HepG2 (cell line): ENCODE results near the gene PACS1. TPM values are rescaled to one million over a fixed set of nuclear protein-coding genes. Genes with fewer than 3 reads are reported as not detected.

Source experiments
- ATAC-seq: fragments of 200-7000 bp; cut with Tn5 transposase; 3 replicates; pipeline ENCODE4 v1.9.1; 2020; ENCODE audit warnings: mild to moderate bottlenecking, moderate library complexity
- BruUV-seq: library from RNA; stranded (reverse); fragments of 400-500 nt; replicated peaks from 2 replicates; lab custom pipeline; 2021; lab: Mats Ljungman, UMichigan
- CTCF ChIA-PET: fragments of 300-600 bp; formaldehyde crosslinking; extraction: SDS; loops from one replicate; lab custom pipeline; 2021; ENCODE audit warnings: low total read pairs, inconsistent platforms, low intra/inter-chr PET ratio; lab: Yijun Ruan, JAX
- POLR2A ChIA-PET: fragments of 350-600 bp; sonication (Branson Sonifier 250); formaldehyde crosslinking; loops from one replicate; lab custom pipeline; 2020; ENCODE audit warnings: antibody characterized with exemption, inconsistent platforms; lab: Yijun Ruan, JAX
- DNase-seq: peaks from one replicate; pipeline ENCODE4 v3.0.0-alpha.2; 2015; ENCODE audit warnings: low spot score
- FAIRE-seq: peaks from 3 replicates; lab custom pipeline; 2011; peaks lifted over from hg19 to GRCh38; lab: Jason Lieb, UNC
- H2AFZ ChIP-seq: one replicate; pipeline ENCODE4 v1.6.1; 2011; ENCODE audit warnings: low read length, inconsistent platforms
- H3K27ac ChIP-seq: fragments of 300-600 bp; 3 replicates; pipeline ENCODE4 v1.8.0; 2011; ENCODE audit warnings: mixed run types, mild to moderate bottlenecking, mixed read lengths, low read length, inconsistent platforms; ENCODE audit not compliant: insufficient read depth; ENCODE audit errors: extremely low read length
- H3K27me3 ChIP-seq, 2 experiments: fragments of 200-600 bp in 1 of 2; 2 replicates in 1 of 2; 3 replicates in 1 of 2; pipeline versions ENCODE4 v1.6.0 to v1.8.0; 2011; ENCODE audit warnings: low read length in 2 of 2, mild to moderate bottlenecking in 2 of 2, moderate library complexity in 2 of 2, inconsistent platforms in 1 of 2; ENCODE audit not compliant: insufficient read depth in 2 of 2, control insufficient read depth in 1 of 2
- H3K36me3 ChIP-seq, 2 experiments: fragments of 200-600 bp in 1 of 2; replicated peaks in 1 of 2; 2 replicates in 1 of 2; 3 replicates in 1 of 2; pipeline versions ENCODE4 v1.5.1 to v1.8.0; 2011; ENCODE audit warnings: low read length in 2 of 2, inconsistent platforms in 1 of 2; ENCODE audit not compliant: insufficient read depth in 2 of 2, control insufficient read depth in 1 of 2
- H3K4me1 ChIP-seq: 2 replicates; pipeline ENCODE4 v1.5.1; 2012; ENCODE audit warnings: low read length, inconsistent platforms; ENCODE audit not compliant: insufficient read depth
- H3K4me2 ChIP-seq: 2 replicates; pipeline ENCODE4 v1.6.0; 2011; ENCODE audit warnings: low read depth, low read length, inconsistent platforms
- H3K4me3 ChIP-seq, 3 experiments: fragments of 200-600 bp in 1 of 3; sonication (generic), shearing (Covaris generic) in 1 of 3; replicated peaks in 1 of 3; 2 replicates each; pipeline ENCODE4 v1.5.1; 2011 to 2016; ENCODE audit warnings: low read length in 3 of 3, inconsistent platforms in 2 of 3, low read depth in 2 of 3, mild to moderate bottlenecking in 2 of 3, control low read depth in 1 of 3, mixed read lengths in 1 of 3; ENCODE audit not compliant: insufficient read depth in 1 of 3
- H3K79me2 ChIP-seq: one replicate; pipeline ENCODE4 v1.6.1; 2011; ENCODE audit warnings: low read length, inconsistent platforms; ENCODE audit not compliant: insufficient read depth
- H3K9ac ChIP-seq: 2 replicates; pipeline ENCODE4 v1.6.0; 2011; ENCODE audit warnings: mild to moderate bottlenecking, low read depth, low read length, inconsistent platforms; ENCODE audit not compliant: insufficient read depth
- H3K9me3 ChIP-seq: 2 replicates; pipeline ENCODE4 v1.5.1; 2012; ENCODE audit warnings: mild to moderate bottlenecking, low read length
- H4K20me1 ChIP-seq: 2 replicates; pipeline ENCODE4 v1.6.0; 2011; ENCODE audit warnings: inconsistent platforms, mild to moderate bottlenecking, low read length, moderate library complexity; ENCODE audit not compliant: insufficient read depth
- PRPF4 ChIP-seq: fragments of 200-400 bp; formaldehyde crosslinking; IDR thresholded peaks from 2 replicates; pipeline ENCODE4 v1.6.1; 2016; ENCODE audit warnings: low read length, low read depth; ENCODE audit not compliant: poor library complexity, severe bottlenecking
- STAT6 ChIP-seq: sonication (generic); formaldehyde crosslinking; IDR thresholded peaks from 2 replicates; pipeline ENCODE4 v1.4.0; 2020; ENCODE audit warnings: missing genetic modification reagents, mild to moderate bottlenecking, borderline replicate concordance
- ZNF142 ChIP-seq: sonication (generic); formaldehyde crosslinking; IDR thresholded peaks from 2 replicates; pipeline ENCODE4 v1.4.0; 2020; ENCODE audit warnings: missing genetic modification reagents
- ZNF354B ChIP-seq: sonication (generic); formaldehyde crosslinking; IDR thresholded peaks from 2 replicates; pipeline ENCODE4 v1.8.0; 2022; ENCODE audit warnings: mild to moderate bottlenecking, missing genetic modification reagents
- ZNF441 ChIP-seq: sonication (generic); formaldehyde crosslinking; IDR thresholded peaks from 2 replicates; pipeline ENCODE4 v1.7.0; 2021; ENCODE audit warnings: missing genetic modification reagents, borderline replicate concordance
- ZNF577 ChIP-seq: sonication (generic); formaldehyde crosslinking; IDR thresholded peaks from 2 replicates; pipeline ENCODE4 v1.4.0; 2020; ENCODE audit warnings: mild to moderate bottlenecking, low read depth, missing genetic modification reagents, borderline replicate concordance
- WGBS: methylation state at CpG from one replicate; pipeline ENCODE4 v1.1.6; 2017; ENCODE audit warnings: low lambda C conversion rate; 5-methylcytosine and 5-hydroxymethylcytosine counted together
- in situ Hi-C: cut with HindIII; loops from 2 replicates; pipeline ENCODE4 v1.10.0; 2017; ENCODE audit warnings: low pct_unique_long_range_greater_than_20kb; ENCODE audit not compliant: extremely low pct_ligation_motif_present
- intact Hi-C: fragments of 100-400 bp; cut with micrococcal nuclease; formaldehyde crosslinking; loops from one replicate; pipeline ENCODE4 v1.10.0; 2022; ENCODE audit not compliant: unreplicated experiment
- polyA plus RNA-seq, 8 experiments: library from polyadenylated mRNA; depleted of rRNA in 3 of 8; stranded (reverse) in 7 of 8; unstranded in 1 of 8; fragments of >200 nt; fragmentation: Illumina TruSeq in 4 of 8; extraction: Trizol in 4 of 8; gene quantifications; 2 replicates each; pipeline versions ENCODE4 v1.2.1 to v1.2.3, GENCODE V29; 2011 to 2016; ENCODE audit warnings: low read depth in 4 of 8, missing spikeins in 1 of 8, mixed read lengths in 1 of 8; ENCODE audit not compliant: insufficient read depth in 1 of 8
- total RNA-seq, 5 experiments: library from RNA; depleted of rRNA; stranded (reverse); fragments of >200 nt; fragmentation: Illumina TruSeq; extraction: Trizol; gene quantifications; 2 replicates each; pipeline ENCODE4 v1.2.3, GENCODE V29; 2016; ENCODE audit warnings: low read depth in 1 of 5
- TF ChIP-seq, protein P1 (sequence below): sonication (generic); formaldehyde crosslinking; IDR thresholded peaks from 2 replicates; pipeline ENCODE4 v1.5.1; 2020; ENCODE audit warnings: missing genetic modification reagents, mild to moderate bottlenecking, borderline replicate concordance

Gene PACS1
- total and polyA plus RNA-seq, 2 of the 13 experiments (the other 11 are each of a cell fraction or from before 2014, with no cell fraction given): 7.6 to 8.6 TPM

- TF ChIP-seq ZNF142: no peak
- TF ChIP-seq, protein P1, sequence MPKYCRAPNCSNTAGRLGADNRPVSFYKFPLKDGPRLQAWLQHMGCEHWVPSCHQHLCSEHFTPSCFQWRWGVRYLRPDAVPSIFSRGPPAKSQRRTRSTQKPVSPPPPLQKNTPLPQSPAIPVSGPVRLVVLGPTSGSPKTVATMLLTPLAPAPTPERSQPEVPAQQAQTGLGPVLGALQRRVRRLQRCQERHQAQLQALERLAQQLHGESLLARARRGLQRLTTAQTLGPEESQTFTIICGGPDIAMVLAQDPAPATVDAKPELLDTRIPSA: no peak
- TF ChIP-seq PRPF4: no peak
- no peak for TF ChIP-seq ZNF441
Observed at GRCh38 chr11:66124564-66124963, 54.5 kb downstream of the PACS1 start (continued).

GRCh38 chr11:66126064-66126463 lies 56.0 kb downstream of the PACS1 start:
- no TSS peak for BruUV-seq
- no peak for FAIRE-seq
- Histone ChIP-seq H4K20me1 (no peaks in the 10 kb centered on the region), H3K79me2 (no peaks in the 10 kb centered on the region), H2AFZ (no peak overlapping the region), H3K4me2 (no peak overlapping the region), H3K9me3 (no peaks in the 10 kb centered on the region), H3K27me3 (no peaks in the 10 kb centered on the region), H3K27ac (no peak overlapping the region), H3K36me3 (no peaks in the 10 kb centered on the region; a peak in 1 of 5 replicates), H3K9ac (no peak overlapping the region), H3K4me3 (no peak overlapping the region), H3K4me1 (peaks cover 12% of the 10 kb centered on the region; the same call in 1 of the 2 replicates)
- no peak for TF ChIP-seq ZNF354B (CRISPR knock-in tag)
- TF ChIP-seq STAT6 (CRISPR knock-in tag): no peak
- TF ChIP-seq ZNF577 (CRISPR knock-in tag): no peak
- ATAC-seq: no peak
- no peak for DNase-seq
- ChIA-PET POLR2A (no interaction called here), CTCF (no interaction called here)
- intact Hi-C loops (no loop called here), in situ Hi-C loops (no loop called here)
- 95% methylated on average over 3 of the region's 3 CpGs for WGBS
